ENCODE results near the gene TMEM45B.
"Not testable (repeated sequence)": the region's sequence is repeated elsewhere in the genome, so short reads cannot be mapped to it uniquely, and the experiment has no call there.

Gene TMEM45B

GRCh38 chr11:129792663-129793062 lies 23.0 kb upstream of the TMEM45B start:
- Mint-ChIP-seq H3K4me1 (peaks cover 31% of the 10 kb centered on the region), H3K27ac (no peak overlapping the region), H3K36me3 (peaks cover 12% of the 10 kb centered on the region), H3K27me3 (no peaks in the 10 kb centered on the region), H3K9me3 (peaks cover 7% of the 10 kb centered on the region), H3K4me3 (no peak overlapping the region)

DNA sequence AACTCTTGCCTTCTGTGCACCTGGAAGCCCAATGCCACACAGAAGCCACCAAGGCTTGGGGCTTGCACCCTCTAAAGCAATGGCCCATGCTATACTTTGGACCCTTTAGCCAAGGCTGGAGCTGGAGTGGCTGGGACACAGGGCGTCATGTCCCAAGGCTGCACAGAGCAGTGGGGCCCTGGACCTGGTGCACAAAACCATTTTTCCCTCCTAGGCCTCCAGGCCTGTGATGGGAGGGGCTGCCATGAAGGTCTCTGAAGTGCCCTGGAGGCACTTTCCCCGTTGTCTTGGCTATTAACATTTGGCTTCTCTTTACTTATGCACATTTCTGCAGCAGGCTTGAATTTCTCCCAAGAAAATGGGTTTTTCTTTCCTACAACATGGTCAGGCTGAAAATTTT lies 20.6 kb upstream of the TMEM45B start:
- no peak overlapping the region for H3K4me3 Mint-ChIP-seq
- peaks cover 14% of the 10 kb centered on the region for H3K9me3 Mint-ChIP-seq
- peaks cover 21% of the 10 kb centered on the region for H3K36me3 Mint-ChIP-seq
- no peak overlapping the region for H3K27ac Mint-ChIP-seq
- peaks cover 41% of the 10 kb centered on the region for H3K4me1 Mint-ChIP-seq
- H3K27me3 Mint-ChIP-seq: no peaks in the 10 kb centered on the region

- Mint-ChIP-seq H3K4me1 (peaks cover 48% of the 10 kb centered on the region), H3K9me3 (peaks cover 14% of the 10 kb centered on the region), H3K36me3 (peaks cover 28% of the 10 kb centered on the region), H3K4me3 (no peak overlapping the region), H3K27ac (no peak overlapping the region), H3K27me3 (no peaks in the 10 kb centered on the region)
Observed at GRCh38 chr11:129798212-129798611, 17.4 kb upstream of the TMEM45B start.

GRCh38 chr11:129800162-129800561 lies 15.5 kb upstream of the TMEM45B start:
- H3K4me3 Mint-ChIP-seq, H3K27me3 Mint-ChIP-seq, H3K27ac Mint-ChIP-seq: not testable (repeated sequence)
- Mint-ChIP-seq H3K9me3 (peaks cover 19% of the 10 kb centered on the region), H3K4me1 (peaks cover 68% of the 10 kb centered on the region), H3K36me3 (peaks cover 31% of the 10 kb centered on the region)

DNA sequence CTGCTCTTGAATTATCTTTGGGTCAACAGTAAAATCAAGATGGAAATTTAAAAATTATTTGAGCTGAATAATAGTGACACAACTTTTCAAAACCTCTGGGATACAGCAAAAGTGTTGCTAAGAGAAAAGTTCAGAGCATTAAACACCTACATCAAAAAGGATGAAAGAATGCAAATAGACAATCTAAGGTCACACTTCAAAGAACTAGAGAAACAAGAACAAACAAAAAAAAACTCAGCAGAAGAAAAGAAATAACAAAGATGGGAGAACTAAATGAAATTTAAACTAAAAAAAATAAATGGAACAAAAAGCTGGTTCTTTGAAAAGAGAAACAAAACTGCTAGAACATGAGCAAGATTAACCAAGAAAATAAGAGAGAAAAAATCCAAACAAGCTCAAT lies 15.0 kb upstream of the TMEM45B start:
- Mint-ChIP-seq H3K4me1 (peaks cover 73% of the 10 kb centered on the region), H3K9me3 (peaks cover 16% of the 10 kb centered on the region), H3K36me3 (peaks cover 27% of the 10 kb centered on the region), H3K27me3 (no peaks in the 10 kb centered on the region), H3K4me3 (peak overlapping the region; percentile 23), H3K27ac (peak overlapping the region; percentile 84)

GRCh38 chr11:129803533-129803932 lies 12.1 kb upstream of the TMEM45B start:
- Mint-ChIP-seq H3K36me3 (peaks cover 30% of the 10 kb centered on the region), H3K9me3 (peaks cover 20% of the 10 kb centered on the region), H3K27me3 (no peaks in the 10 kb centered on the region), H3K27ac (peak overlapping the region; percentile 90), H3K4me1 (peaks cover 87% of the 10 kb centered on the region), H3K4me3 (peak overlapping the region; percentile 68)

- Mint-ChIP-seq H3K4me3 (peak overlapping the region; percentile 68), H3K9me3 (peaks cover 15% of the 10 kb centered on the region), H3K36me3 (peaks cover 28% of the 10 kb centered on the region), H3K27me3 (no peaks in the 10 kb centered on the region), H3K4me1 (peaks cover 83% of the 10 kb centered on the region), H3K27ac (peak overlapping the region; percentile 90)
Observed at GRCh38 chr11:129804012-129804411, 11.6 kb upstream of the TMEM45B start.

GRCh38 chr11:129808241-129808640 lies 7.4 kb upstream of the TMEM45B start:
- H3K9me3 Mint-ChIP-seq: peaks cover 14% of the 10 kb centered on the region
- H3K27me3 Mint-ChIP-seq, H3K4me3 Mint-ChIP-seq, H3K27ac Mint-ChIP-seq: not testable (repeated sequence)
- peaks cover 21% of the 10 kb centered on the region for H3K36me3 Mint-ChIP-seq
- peaks cover 76% of the 10 kb centered on the region for H3K4me1 Mint-ChIP-seq

DNA sequence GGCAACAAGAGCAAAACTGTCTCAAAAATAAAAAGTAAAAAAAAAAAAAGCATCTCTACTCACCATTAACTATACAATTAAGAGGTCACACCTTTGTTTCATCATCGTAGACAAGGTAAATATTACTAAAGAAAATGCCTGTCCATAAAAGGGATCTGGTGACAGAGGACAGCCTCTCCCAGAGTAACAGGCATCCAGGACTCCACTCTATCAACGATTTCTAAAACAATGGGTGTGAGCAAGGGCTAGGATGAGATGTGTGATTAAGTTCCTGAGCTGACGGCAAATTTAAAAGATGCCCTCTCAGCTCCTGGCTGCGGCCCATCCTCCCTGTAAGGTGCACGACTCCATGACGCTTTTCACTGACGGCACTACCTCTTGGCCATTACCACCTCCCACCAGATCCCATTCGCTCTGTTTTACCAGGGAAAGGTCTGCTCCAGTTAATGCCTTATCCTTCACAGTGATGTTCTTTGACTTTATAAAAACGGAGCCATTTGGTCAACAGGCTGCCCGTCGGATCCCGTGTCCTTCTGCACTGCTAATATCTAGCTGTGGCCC lies 2.3 kb upstream of the TMEM45B start:
- no peaks in the 10 kb centered on the region for H3K27me3 Mint-ChIP-seq
- peak overlapping the region; percentile 88 for H3K4me3 Mint-ChIP-seq

DNA sequence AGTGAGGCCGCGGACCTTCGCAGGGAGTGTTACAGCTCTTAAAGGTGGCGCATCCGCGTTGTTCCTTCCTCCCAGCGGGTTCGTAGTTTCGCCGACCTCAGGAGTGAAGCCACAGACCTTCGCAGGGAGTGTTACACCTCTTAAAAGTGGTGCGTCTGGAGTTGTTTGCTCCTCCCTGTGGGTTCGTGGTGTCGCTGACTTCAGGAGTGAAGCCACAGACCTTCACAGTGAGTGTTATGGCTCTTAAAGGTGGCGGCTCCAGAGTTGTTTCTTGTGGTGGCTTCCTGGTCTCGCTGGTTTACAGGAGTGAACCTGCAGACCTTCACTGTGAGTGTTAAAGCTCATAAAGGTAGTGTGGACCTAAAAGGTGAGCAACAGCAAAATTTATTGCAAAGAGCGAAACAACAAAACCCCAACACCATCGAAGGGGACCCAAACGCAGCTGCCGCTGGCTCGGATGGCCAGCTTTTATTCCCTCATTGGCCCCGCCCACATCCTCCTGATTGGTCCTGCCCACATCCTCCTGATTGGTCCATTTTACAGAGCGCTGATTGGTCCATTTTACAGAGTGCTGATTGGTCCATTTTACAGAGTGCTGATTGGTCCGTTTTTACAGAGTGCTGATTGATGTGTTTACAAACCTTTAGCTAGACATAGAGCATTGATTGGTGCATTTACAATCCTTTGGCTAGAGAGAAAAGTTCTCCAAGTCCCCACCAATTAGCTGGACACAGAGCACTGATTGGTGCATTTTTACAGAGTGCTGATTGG lies 1.2 kb upstream of the TMEM45B start:
- H3K4me3 Mint-ChIP-seq: peak overlapping the region; percentile 88
- peaks cover 77% of the 10 kb centered on the region for H3K4me1 Mint-ChIP-seq
- H3K9me3 Mint-ChIP-seq: no peaks in the 10 kb centered on the region
- no peaks in the 10 kb centered on the region for H3K27me3 Mint-ChIP-seq
- H3K27ac Mint-ChIP-seq: peak overlapping the region; percentile 79
- peaks cover 3% of the 10 kb centered on the region for H3K36me3 Mint-ChIP-seq

More for the DNA sequence above, 2.3 kb upstream of the TMEM45B start:
- Mint-ChIP-seq H3K9me3 (peaks cover under 1% of the 10 kb centered on the region), H3K36me3 (peaks cover 7% of the 10 kb centered on the region), H3K4me1 (peaks cover 66% of the 10 kb centered on the region), H3K27ac (no peak overlapping the region)

DNA sequence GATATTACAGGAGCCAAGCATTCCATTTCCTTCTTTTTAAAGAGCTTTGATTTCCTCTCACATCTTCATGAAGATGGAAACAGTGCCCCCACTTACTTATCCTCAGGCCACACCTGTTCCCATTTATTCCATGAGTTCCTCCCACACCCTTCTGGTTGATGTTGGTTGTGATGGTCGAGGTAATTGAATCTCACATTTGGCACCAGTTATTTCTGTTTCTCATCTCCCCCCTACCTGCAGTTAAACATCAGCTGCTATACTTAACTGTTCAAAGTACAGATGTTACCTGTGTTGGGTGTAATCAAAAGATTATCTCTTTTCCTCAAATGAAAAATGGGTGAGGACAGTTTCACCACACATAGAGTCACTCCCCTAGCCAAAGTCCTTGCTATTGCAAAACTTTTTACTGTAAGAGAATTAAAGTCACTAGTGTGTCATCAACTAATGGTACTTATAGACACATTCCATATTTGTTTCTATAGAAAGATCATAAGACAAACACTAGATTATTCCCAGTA lies 1.9 kb downstream of the TMEM45B start:
- H3K27ac Mint-ChIP-seq: peak overlapping the region; percentile 10
- no peaks in the 10 kb centered on the region for H3K27me3 Mint-ChIP-seq
- H3K4me3 Mint-ChIP-seq: peak overlapping the region; percentile 53
- H3K9me3 Mint-ChIP-seq: no peaks in the 10 kb centered on the region
- H3K36me3 Mint-ChIP-seq: peaks cover 12% of the 10 kb centered on the region
- H3K4me1 Mint-ChIP-seq: peaks cover 64% of the 10 kb centered on the region

DNA sequence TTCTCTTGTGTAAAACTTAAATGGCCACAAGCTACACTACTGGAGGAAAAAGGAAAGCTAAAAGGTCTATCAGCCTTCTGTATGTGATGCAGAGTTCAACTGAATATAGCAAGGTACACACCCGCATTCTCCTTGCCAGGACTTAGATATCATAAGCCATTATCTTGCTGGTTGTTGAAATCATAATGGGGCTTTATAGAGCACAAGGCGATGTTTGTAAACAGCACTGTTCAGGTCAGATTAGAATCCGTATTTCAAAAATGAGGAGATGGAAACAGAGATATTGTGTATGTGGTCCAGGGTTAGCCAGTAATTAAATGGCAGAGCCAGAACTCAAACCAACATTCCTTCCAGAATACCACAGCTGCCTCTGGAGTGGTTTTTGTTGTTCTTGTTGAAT lies 2.6 kb downstream of the TMEM45B start:
- Mint-ChIP-seq H3K4me1 (peaks cover 57% of the 10 kb centered on the region), H3K36me3 (peaks cover 12% of the 10 kb centered on the region)
- not testable (repeated sequence) for H3K9me3 Mint-ChIP-seq, H3K4me3 Mint-ChIP-seq, H3K27ac Mint-ChIP-seq, H3K27me3 Mint-ChIP-seq

GRCh38 chr11:129819237-129819636 lies 3.6 kb downstream of the TMEM45B start:
- H3K4me3 Mint-ChIP-seq: no peak overlapping the region
- peaks cover 47% of the 10 kb centered on the region for H3K4me1 Mint-ChIP-seq
- H3K36me3 Mint-ChIP-seq: peaks cover 12% of the 10 kb centered on the region
- no peak overlapping the region for H3K27ac Mint-ChIP-seq
- no peaks in the 10 kb centered on the region for H3K9me3 Mint-ChIP-seq
- H3K27me3 Mint-ChIP-seq: no peaks in the 10 kb centered on the region

DNA sequence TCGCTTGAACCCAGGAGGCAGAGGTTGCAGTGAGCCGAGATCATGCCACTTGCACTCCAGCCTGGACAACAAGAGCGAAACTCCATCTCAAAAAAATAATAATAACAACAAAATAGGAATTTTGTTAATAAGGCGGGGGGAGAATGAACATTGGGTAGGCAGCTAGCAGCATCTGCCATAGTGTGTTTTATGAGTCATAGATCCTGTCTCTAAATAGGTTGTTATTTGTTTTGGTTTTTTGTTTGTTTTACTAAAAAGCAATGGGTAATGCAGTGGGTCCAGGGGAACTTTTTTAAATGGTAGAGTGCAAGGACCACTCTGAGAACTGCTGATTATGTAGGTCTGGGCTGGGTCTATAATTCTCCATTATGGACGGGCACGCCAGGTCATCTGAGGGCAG lies 4.6 kb downstream of the TMEM45B start:
- not testable (repeated sequence) for H3K4me3 Mint-ChIP-seq, H3K27ac Mint-ChIP-seq, H3K9me3 Mint-ChIP-seq, H3K27me3 Mint-ChIP-seq
- peaks cover 12% of the 10 kb centered on the region for H3K36me3 Mint-ChIP-seq
- H3K4me1 Mint-ChIP-seq: peaks cover 37% of the 10 kb centered on the region

GRCh38 chr11:129823281-129823680 lies 7.6 kb downstream of the TMEM45B start:
- peaks cover 21% of the 10 kb centered on the region for H3K4me1 Mint-ChIP-seq
- peaks cover 12% of the 10 kb centered on the region for H3K36me3 Mint-ChIP-seq
- not testable (repeated sequence) for H3K27ac Mint-ChIP-seq, H3K27me3 Mint-ChIP-seq, H3K4me3 Mint-ChIP-seq, H3K9me3 Mint-ChIP-seq

GRCh38 chr11:129823799-129824198 lies 8.2 kb downstream of the TMEM45B start:
- peaks cover 12% of the 10 kb centered on the region for H3K36me3 Mint-ChIP-seq
- not testable (repeated sequence) for H3K27ac Mint-ChIP-seq, H3K4me3 Mint-ChIP-seq, H3K27me3 Mint-ChIP-seq, H3K9me3 Mint-ChIP-seq
- peaks cover 21% of the 10 kb centered on the region for H3K4me1 Mint-ChIP-seq

Measured in activated naive CD4-positive, alpha-beta T cell treated with anti-CD3 and anti-CD28 coated beads, Interleukin-2, amount 50 U/mL, for 24 hours (primary cell).